Large intestine (tissue), 3 donors: ENCODE measurements around the gene PARD6A. TPM values are rescaled to one million over a fixed set of nuclear protein-coding genes. Genes with fewer than 3 reads are reported as not detected.
"Not testable (repeated sequence)": the region's sequence is repeated elsewhere in the genome, so short reads cannot be mapped to it uniquely, and the experiment has no call there.

Experiments
- DNase-seq, 2 donors: peaks; one replicate each; pipeline versions ENCODE4 v3.0.0 to v3.0.0-alpha.2; 2013
- H3K27ac ChIP-seq: one replicate; pipeline ENCODE4 v1.5.1; 2013; ENCODE audit warnings: low read length
- H3K27me3 ChIP-seq: 2 replicates; pipeline ENCODE4 v1.6.1; 2013; ENCODE audit warnings: low read length; ENCODE audit not compliant: control insufficient read depth, insufficient read depth
- H3K36me3 ChIP-seq: 2 replicates; pipeline ENCODE4 v1.6.1; 2013; ENCODE audit warnings: low read length; ENCODE audit not compliant: control insufficient read depth, insufficient read depth
- H3K4me1 ChIP-seq: one replicate; pipeline ENCODE4 v1.6.1; 2013; ENCODE audit warnings: low read length; ENCODE audit not compliant: control insufficient read depth, insufficient read depth
- H3K4me3 ChIP-seq: one replicate; pipeline ENCODE4 v1.5.1; 2013; ENCODE audit warnings: low read length
- H3K9me3 ChIP-seq: one replicate; pipeline ENCODE4 v1.6.1; 2013; ENCODE audit warnings: mild to moderate bottlenecking, low read depth, low read length, moderate library complexity; ENCODE audit not compliant: control insufficient read depth
- WGBS: methylation state at CpG from one replicate; pipeline ENCODE4 v1.1.5; 2013; ENCODE audit warnings: low lambda C conversion rate; ENCODE audit not compliant: insufficient coverage; 5-methylcytosine and 5-hydroxymethylcytosine counted together
- polyA plus RNA-seq: library from polyadenylated mRNA; unstranded; fragments of 120-200 nt; gene quantifications from one replicate; pipeline ENCODE4 v1.2.1, GENCODE V29; 2013

The PARD6A gene
- polyA plus RNA-seq, 1 donor = 1.6 TPM

GRCh38 chr16:67693517-67694285 is 32.9 kb downstream of the PARD6A start:
- peaks cover 14% of the 10 kb centered on the region for H3K27me3 ChIP-seq
- peaks cover 17% of the 10 kb centered on the region for H3K4me1 ChIP-seq
- H3K36me3 ChIP-seq, H3K27ac ChIP-seq, H3K4me3 ChIP-seq, H3K9me3 ChIP-seq, DNase-seq: not testable (repeated sequence)
- WGBS = no CpG with 5 or more reads among the region's 8 CpGs

DNA sequence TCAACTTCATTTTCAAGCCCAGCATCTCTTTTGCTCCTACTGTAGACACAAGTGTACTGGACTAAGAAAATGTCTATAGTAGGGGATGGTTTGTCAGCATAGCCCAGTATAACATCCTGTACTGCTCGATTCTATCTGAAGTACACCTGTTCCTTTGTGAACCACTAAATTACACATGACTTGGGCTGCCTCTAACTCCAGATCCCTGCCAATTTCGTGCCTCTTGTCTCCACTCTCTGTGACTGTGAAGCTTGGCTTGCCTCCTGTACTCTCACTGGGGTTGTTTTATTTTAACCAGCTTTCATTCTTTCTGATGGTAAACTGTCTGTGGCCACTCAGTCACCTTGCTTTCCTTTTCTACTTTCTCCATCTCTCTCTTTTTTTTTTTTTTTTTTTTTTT is 33.9 kb downstream of the PARD6A start:
- WGBS = no CpG with 5 or more reads among the region's 2 CpGs
- H3K4me1 ChIP-seq = peaks cover 17% of the 10 kb centered on the region
- peaks cover 14% of the 10 kb centered on the region for H3K27me3 ChIP-seq
- H3K9me3 ChIP-seq = peaks cover 4% of the 10 kb centered on the region
- H3K4me3 ChIP-seq = no peak overlapping the region
- H3K27ac ChIP-seq = no peak overlapping the region
- DNase-seq = no peak
- H3K36me3 ChIP-seq = no peaks in the 10 kb centered on the region

DNA sequence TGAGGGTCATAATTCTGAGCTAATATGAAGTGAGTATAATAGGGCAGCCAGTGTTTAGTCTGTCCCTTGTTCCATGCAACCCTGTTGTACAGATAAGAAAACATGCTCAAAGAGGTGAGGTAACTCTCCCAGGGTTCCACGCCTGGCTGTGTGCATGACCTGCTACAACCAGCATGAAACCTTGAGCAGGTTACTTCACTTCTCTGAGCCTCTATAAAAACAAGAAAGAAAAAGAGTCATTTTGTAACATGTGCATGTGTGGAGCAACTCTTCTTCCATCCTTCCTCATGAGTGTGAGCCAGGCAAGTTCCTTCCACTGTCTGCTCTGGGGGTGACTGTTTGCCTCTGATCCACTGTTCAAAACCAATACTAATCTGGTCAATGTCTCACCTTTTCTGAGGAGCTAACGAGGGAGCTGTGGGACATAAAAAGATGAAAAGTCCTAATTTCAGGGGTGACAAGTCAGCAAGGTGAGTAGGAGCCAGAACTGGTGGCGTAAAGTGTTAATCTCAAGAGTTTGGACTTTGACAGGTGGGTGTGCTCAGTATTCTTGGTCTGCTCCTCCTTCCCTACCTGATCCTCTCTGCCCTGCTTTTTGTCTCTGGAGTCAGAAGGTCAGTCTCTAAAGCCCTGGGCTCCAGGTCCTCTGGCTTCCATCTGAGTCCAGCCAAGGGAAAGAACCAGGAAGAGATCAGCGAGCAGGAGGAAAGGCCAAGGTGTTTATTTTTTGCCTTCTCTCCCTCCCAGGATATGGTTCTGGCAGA is 36.8 kb downstream of the PARD6A start:
- H3K36me3 ChIP-seq = no peaks in the 10 kb centered on the region
- no peak overlapping the region for H3K27ac ChIP-seq
- peak; percentile 35 to 76 for DNase-seq
- H3K9me3 ChIP-seq = peaks cover 5% of the 10 kb centered on the region
- H3K4me3 ChIP-seq = no peak overlapping the region
- WGBS = no CpG with 5 or more reads among the region's 4 CpGs
- peaks cover 17% of the 10 kb centered on the region for H3K4me1 ChIP-seq
- peaks cover 14% of the 10 kb centered on the region for H3K27me3 ChIP-seq

- Histone ChIP-seq H3K9me3 (peaks cover 5% of the 10 kb centered on the region), H3K36me3 (no peaks in the 10 kb centered on the region), H3K27ac (no peak overlapping the region), H3K4me3 (no peak overlapping the region), H3K27me3 (peaks cover 16% of the 10 kb centered on the region), H3K4me1 (peaks cover 17% of the 10 kb centered on the region)
- no peak for DNase-seq
- WGBS = no CpG with 5 or more reads among the region's 7 CpGs
Observed at GRCh38 chr16:67699265-67699664, 38.5 kb downstream of the PARD6A start.

GRCh38 chr16:67701420-67701819 is 40.7 kb downstream of the PARD6A start:
- Histone ChIP-seq H3K4me1 (peaks cover 17% of the 10 kb centered on the region), H3K36me3 (no peaks in the 10 kb centered on the region), H3K27ac (no peak overlapping the region), H3K4me3 (no peak overlapping the region), H3K27me3 (peaks cover 18% of the 10 kb centered on the region), H3K9me3 (peaks cover 5% of the 10 kb centered on the region)
- WGBS = 100% methylated on average over 1 of the region's 1 CpG
- DNase-seq = no peak

GRCh38 chr16:67702130-67702529 is 41.4 kb downstream of the PARD6A start:
- no peak overlapping the region for H3K4me3 ChIP-seq

DNA sequence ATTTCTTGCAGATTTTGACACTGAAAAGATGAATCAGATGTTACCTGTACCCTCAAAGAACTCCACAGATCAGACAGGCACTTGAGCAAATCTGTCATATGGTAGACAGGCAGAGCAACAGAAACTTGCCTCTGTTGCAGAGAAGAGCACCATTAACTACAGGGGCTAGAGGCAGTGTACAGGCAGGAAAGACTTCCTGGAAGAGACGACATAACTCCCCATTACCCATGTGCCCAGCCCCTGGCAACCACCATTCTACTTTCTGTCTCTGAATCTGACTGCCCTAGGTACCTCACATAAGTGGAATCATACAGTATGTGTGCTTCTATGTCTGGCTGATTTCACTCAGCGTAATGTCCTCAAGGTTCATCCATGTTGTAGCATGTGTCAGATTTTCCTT is 42.9 kb downstream of the PARD6A start:
- Histone ChIP-seq H3K9me3 (peaks cover 5% of the 10 kb centered on the region), H3K27ac (no peak overlapping the region), H3K4me1 (no peaks in the 10 kb centered on the region), H3K27me3 (peaks cover 26% of the 10 kb centered on the region), H3K36me3 (no peaks in the 10 kb centered on the region), H3K4me3 (no peak overlapping the region)
- no CpG with 5 or more reads among the region's 2 CpGs for WGBS
- DNase-seq = no peak

More at GRCh38 chr16:67702130-67702529, 41.4 kb downstream of the PARD6A start:
- no CpG with 5 or more reads among the region's 4 CpGs for WGBS
- Histone ChIP-seq H3K9me3 (peaks cover 5% of the 10 kb centered on the region), H3K27ac (no peak overlapping the region), H3K36me3 (no peaks in the 10 kb centered on the region), H3K27me3 (peaks cover 18% of the 10 kb centered on the region), H3K4me1 (peaks cover 12% of the 10 kb centered on the region)
- DNase-seq = no peak

DNA sequence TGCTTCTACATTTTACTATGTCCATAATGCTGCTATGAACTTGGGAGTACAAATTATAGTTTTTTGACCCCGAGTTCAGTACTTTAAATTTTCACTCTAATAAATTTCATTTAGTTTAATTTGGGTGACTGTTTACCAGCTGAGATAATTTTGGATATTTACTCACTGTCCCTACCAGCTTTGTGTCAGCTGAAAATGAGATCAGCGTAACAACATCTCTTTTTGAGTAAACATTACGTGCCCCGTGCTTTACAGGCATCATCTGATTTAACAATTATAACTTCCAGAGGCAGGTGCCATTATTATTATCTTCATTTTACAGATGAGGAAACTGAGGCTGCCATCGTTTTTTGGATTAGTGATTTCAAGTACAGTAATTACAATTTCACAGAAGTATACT is 43.4 kb downstream of the PARD6A start:
- Histone ChIP-seq H3K27ac (no peak overlapping the region), H3K36me3 (no peaks in the 10 kb centered on the region), H3K4me3 (no peak overlapping the region), H3K27me3 (peaks cover 31% of the 10 kb centered on the region), H3K4me1 (no peaks in the 10 kb centered on the region), H3K9me3 (peaks cover 5% of the 10 kb centered on the region)
- DNase-seq = no peak
- WGBS = 83% methylated on average over 1 of the region's 5 CpGs

- Histone ChIP-seq H3K4me3 (no peak overlapping the region), H3K36me3 (no peaks in the 10 kb centered on the region), H3K27ac (no peak overlapping the region), H3K4me1 (no peaks in the 10 kb centered on the region), H3K27me3 (peaks cover 53% of the 10 kb centered on the region), H3K9me3 (no peaks in the 10 kb centered on the region)
- no CpG with 5 or more reads among the region's 4 CpGs for WGBS
- DNase-seq = no peak
Observed at GRCh38 chr16:67707210-67707609, 46.5 kb downstream of the PARD6A start.

- H3K4me3 ChIP-seq = no peak overlapping the region
- WGBS = no CpG with 5 or more reads among the region's 5 CpGs
- peaks cover 52% of the 10 kb centered on the region for H3K27me3 ChIP-seq
- no peaks in the 10 kb centered on the region for H3K9me3 ChIP-seq
- no peak for DNase-seq
- no peaks in the 10 kb centered on the region for H3K4me1 ChIP-seq
- no peaks in the 10 kb centered on the region for H3K36me3 ChIP-seq
- no peak overlapping the region for H3K27ac ChIP-seq
Observed at GRCh38 chr16:67707790-67708189, 47.0 kb downstream of the PARD6A start.
